Measurements from ENCODE around the gene PRRX2.
A peak's percentile ranks its signal among the peaks of the same experiment; 100 is the strongest.
"Not testable (repeated sequence)": the region's sequence is repeated elsewhere in the genome, so short reads cannot be mapped to it uniquely, and the experiment has no call there.

PRRX2 gene

GRCh38 chr9:129725795-129726251 is 60.4 kb downstream of the PRRX2 start:
- FAIRE-seq (no peak), DNase-seq (ENCODE audit: insufficient read length, low spot score) (no peak)

- DNase-seq (ENCODE audit: insufficient read length, low spot score) = peak; percentile 85
- no peak for FAIRE-seq
Observed at GRCh38 chr9:129726322-129727160, 61.1 kb downstream of the PRRX2 start.

- FAIRE-seq = no peak
- DNase-seq (ENCODE audit: insufficient read length, low spot score) = no peak
Observed at GRCh38 chr9:129728744-129729143, 63.3 kb downstream of the PRRX2 start.

GRCh38 chr9:129731477-129732085 is 66.1 kb downstream of the PRRX2 start:
- FAIRE-seq (no peak), DNase-seq (ENCODE audit: insufficient read length, low spot score) (no peak)

GRCh38 chr9:129732100-129732499 is 66.7 kb downstream of the PRRX2 start:
- FAIRE-seq = no peak

GRCh38 chr9:129732946-129733631 is 67.6 kb downstream of the PRRX2 start:
- DNase-seq (ENCODE audit: insufficient read length, low spot score) (no peak), FAIRE-seq (no peak)

More at GRCh38 chr9:129732100-129732499, 66.7 kb downstream of the PRRX2 start:
- DNase-seq (ENCODE audit: insufficient read length, low spot score) = no peak

- DNase-seq (ENCODE audit: insufficient read length, low spot score) = no peak
- no peak for FAIRE-seq
Observed at GRCh38 chr9:129733632-129733953, 68.1 kb downstream of the PRRX2 start.

- DNase-seq (ENCODE audit: insufficient read length, low spot score) (no peak), FAIRE-seq (no peak)
Observed at GRCh38 chr9:129735546-129735945, 70.1 kb downstream of the PRRX2 start.

- no peak for FAIRE-seq
- DNase-seq (ENCODE audit: insufficient read length, low spot score) = no peak
Observed at GRCh38 chr9:129736334-129736733, 70.9 kb downstream of the PRRX2 start.

- FAIRE-seq (no peak), DNase-seq (ENCODE audit: insufficient read length, low spot score) (peak; percentile 71)
Observed at GRCh38 chr9:129737479-129738274, 72.2 kb downstream of the PRRX2 start.

- no peak for FAIRE-seq
- no peak for DNase-seq (ENCODE audit: insufficient read length, low spot score)
Observed at GRCh38 chr9:129739432-129739831, 74.0 kb downstream of the PRRX2 start.

GRCh38 chr9:129740174-129740573 is 74.7 kb downstream of the PRRX2 start:
- no peak for DNase-seq (ENCODE audit: insufficient read length, low spot score)
- no peak for FAIRE-seq

GRCh38 chr9:129740666-129741464 is 75.4 kb downstream of the PRRX2 start:
- no peak for DNase-seq (ENCODE audit: insufficient read length, low spot score)
- FAIRE-seq = no peak

GRCh38 chr9:129745200-129745599 is 79.8 kb downstream of the PRRX2 start:
- FAIRE-seq (no peak), DNase-seq (ENCODE audit: insufficient read length, low spot score) (no peak)

- DNase-seq (ENCODE audit: insufficient read length, low spot score) (no peak), FAIRE-seq (no peak)
Observed at GRCh38 chr9:129746092-129746777, 80.8 kb downstream of the PRRX2 start.

GRCh38 chr9:129748249-129748648 is 82.8 kb downstream of the PRRX2 start:
- FAIRE-seq = no peak
- DNase-seq (ENCODE audit: insufficient read length, low spot score) = no peak

- DNase-seq (ENCODE audit: insufficient read length, low spot score); FAIRE-seq: not testable (repeated sequence)
Observed at GRCh38 chr9:129749052-129749451, 83.6 kb downstream of the PRRX2 start.

- no peak for FAIRE-seq
- no peak for DNase-seq (ENCODE audit: insufficient read length, low spot score)
Observed at GRCh38 chr9:129749575-129749974, 84.1 kb downstream of the PRRX2 start.

GRCh38 chr9:129750013-129750638 is 84.7 kb downstream of the PRRX2 start:
- FAIRE-seq = no peak
- peak; percentile 56 for DNase-seq (ENCODE audit: insufficient read length, low spot score)
